Prostate gland (tissue), 2 donors: Measurements from ENCODE around the gene ZNF516.

Source experiments
- POLR2A ChIP-seq: fragments of 450-650 bp; IDR thresholded peaks from one replicate; pipeline ENCODE4 v1.6.1; 2016; ENCODE audit warnings: antibody characterized with exemption, mild to moderate bottlenecking
- POLR2AphosphoS5 ChIP-seq: sonication (generic); formaldehyde crosslinking; IDR thresholded peaks from one replicate; pipeline ENCODE4 v1.6.1; 2017; ENCODE audit warnings: antibody characterized with exemption
- TF ChIP-seq, protein P1 (sequence below), 4 experiments: fragments of 200-600 bp in 2 of 4; fragments of 450-650 bp in 2 of 4; sonication (generic) in 2 of 4; IDR thresholded peaks; 1 replicate in 3 of 4; 2 replicates in 1 of 4; pipeline ENCODE4 v1.5.1; 2016 to 2019; ENCODE audit warnings: antibody characterized with exemption in 4 of 4, mild to moderate bottlenecking in 2 of 4, moderate library complexity in 2 of 4

DNA sequence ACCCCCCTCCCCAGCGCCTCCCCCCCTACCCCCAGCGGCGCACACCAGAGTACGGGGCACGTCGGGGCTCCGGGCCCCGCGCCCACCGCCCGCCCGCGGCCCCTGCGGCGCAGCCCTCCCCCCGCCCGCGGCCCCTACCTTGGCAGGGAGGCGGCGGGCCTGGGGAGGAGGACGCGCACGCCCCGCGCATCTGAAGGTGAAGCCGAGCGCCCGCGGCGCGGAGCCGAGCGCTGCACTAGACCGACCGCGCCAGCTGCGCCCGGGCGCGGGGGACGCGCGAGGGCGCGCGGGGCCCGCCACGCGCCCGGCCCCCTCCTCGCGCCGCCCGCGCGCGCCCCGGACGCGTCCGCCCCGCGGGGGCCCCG, at the start of gene ZNF516:
- TF ChIP-seq POLR2A (no peak), POLR2AphosphoS5 (no peak)
- TF ChIP-seq, protein P1, sequence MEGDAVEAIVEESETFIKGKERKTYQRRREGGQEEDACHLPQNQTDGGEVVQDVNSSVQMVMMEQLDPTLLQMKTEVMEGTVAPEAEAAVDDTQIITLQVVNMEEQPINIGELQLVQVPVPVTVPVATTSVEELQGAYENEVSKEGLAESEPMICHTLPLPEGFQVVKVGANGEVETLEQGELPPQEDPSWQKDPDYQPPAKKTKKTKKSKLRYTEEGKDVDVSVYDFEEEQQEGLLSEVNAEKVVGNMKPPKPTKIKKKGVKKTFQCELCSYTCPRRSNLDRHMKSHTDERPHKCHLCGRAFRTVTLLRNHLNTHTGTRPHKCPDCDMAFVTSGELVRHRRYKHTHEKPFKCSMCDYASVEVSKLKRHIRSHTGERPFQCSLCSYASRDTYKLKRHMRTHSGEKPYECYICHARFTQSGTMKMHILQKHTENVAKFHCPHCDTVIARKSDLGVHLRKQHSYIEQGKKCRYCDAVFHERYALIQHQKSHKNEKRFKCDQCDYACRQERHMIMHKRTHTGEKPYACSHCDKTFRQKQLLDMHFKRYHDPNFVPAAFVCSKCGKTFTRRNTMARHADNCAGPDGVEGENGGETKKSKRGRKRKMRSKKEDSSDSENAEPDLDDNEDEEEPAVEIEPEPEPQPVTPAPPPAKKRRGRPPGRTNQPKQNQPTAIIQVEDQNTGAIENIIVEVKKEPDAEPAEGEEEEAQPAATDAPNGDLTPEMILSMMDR (IDR thresholded peaks at IDR 0.05), result no peak
